NCI-H2196 treated with DMSO at 0.1 percent for 48 hours (cell line): ENCODE data around the gene SPINT3.

Source experiments
- DNase-seq: peaks from one replicate; lab custom pipeline; 2025; ENCODE audit not compliant: unreplicated experiment; lab: John Stamatoyannopoulos, UW

Gene SPINT3

DNA sequence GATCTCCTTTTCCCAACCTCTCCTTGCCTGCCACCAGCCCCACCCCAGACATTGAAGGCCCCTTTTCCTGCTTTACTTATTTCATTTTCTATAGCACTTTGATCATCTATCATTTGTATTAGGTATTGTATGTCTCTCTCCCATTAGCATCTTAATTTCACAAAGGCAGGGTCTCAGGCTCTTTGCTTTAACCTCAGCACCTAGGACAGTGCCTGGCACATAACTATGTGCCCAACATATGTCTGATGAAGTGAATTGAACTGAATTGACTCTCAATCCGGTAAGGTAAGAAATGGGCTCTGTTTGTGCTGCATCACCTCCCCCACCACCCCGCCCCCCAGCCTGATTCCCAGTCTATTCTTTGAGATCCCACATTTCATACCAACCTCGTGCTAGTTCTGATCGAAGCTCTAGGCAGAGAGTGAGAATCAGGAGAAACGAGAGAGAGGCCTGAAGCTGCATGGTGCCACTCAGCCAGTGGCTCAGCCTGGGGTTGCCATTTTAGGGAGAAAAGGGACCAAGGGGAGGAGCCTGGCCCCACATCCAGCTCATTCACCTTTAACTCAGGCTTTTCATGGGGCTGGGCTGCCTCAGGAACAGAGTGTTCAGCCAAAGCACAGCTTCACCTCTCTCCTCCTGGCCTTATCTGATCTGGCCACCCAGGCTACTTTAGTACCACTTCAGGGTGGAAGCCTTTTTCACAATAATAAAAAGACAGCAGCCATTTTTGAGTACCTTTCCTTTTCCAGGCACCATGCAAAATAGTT, at the start of gene SPINT3:
Gene SPINT3 (minus strand): TSS at position 476 of the 767 bp plus-strand sequence. CDS start 14 bp downstream, at position 462.
- no peak for DNase-seq

- DNase-seq: no peak
Observed at GRCh38 chr20:45564760-45565276, 49.4 kb upstream of the SPINT3 start.

GRCh38 chr20:45555198-45555597, 39.8 kb upstream of the SPINT3 start:
- DNase-seq: no peak

- no peak for DNase-seq
Observed at GRCh38 chr20:45552456-45552855, 37.0 kb upstream of the SPINT3 start.

DNA sequence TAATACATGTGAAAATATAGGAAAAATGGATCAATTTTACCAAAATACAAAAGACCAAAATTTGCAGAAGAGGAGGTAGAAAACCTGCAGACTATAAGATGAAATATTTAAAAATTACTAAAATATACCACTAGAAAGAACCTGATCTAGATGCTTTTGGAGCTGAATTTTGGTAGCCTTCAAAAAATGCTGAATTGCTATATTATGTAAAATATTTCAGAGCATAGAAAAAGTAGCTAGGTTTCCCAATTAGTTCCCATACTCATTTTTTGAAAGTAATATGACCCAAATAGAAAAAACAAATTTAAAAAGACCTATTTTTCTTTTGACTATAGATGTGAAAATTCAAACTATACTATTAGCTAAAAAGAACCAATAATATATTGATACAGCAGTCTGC, 35.3 kb upstream of the SPINT3 start:
- no peak for DNase-seq

DNA sequence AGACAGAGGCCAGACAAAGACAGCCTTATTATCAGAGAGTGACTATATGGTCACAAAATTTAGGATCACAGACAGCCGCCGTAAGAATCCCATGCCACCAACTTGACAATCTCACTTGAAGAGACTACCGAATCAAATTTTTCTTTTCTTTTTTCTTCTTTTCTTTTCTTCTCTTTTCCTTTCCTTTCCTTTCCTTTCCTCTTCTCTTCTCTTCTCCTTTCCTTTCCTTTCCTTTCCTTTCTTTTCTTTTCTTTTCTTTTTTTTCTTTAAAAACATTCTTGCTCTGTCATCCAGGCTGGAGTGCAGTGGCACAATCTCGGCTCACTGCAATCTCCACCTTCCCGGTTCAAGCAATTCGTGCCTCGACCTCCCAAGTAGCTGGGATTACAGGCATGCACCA, 33.0 kb upstream of the SPINT3 start:
- no peak for DNase-seq

DNA sequence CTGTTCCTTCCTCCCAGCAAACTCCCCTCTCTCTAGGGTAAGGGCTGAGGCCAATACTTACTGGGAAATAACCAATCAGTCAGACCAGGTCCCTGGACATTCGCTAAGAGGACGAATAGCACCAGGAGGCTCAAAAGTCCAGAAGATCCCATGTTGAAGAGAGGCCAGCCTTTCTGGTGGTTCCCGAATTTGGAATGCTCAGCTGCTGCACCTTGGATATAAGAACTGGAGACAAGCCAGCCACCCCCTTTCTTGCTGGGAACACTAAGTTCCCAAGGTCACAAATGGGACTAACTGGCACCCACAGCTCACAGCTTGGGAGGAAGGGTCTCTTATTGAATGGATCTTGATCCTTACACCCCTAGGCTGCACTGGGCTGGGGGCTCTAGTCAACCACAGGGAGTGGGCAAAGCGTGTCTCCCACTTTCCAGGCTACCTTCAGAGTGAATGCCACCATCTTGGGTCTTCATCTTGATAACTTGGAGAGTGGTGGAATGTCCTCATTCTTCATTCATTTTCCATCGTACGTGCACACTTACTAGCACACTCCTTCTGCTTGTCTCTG, 31.9 kb upstream of the SPINT3 start, which contains the start of gene EPPIN:
Gene EPPIN (minus strand): TSS at position 196 of the 565 bp plus-strand sequence. CDS start 44 bp downstream, at position 152.
- no peak for DNase-seq

GRCh38 chr20:45545754-45546453, 30.5 kb upstream of the SPINT3 start:
- no peak for DNase-seq

- DNase-seq: no peak
Observed at GRCh38 chr20:45545351-45545750, 29.9 kb upstream of the SPINT3 start.

DNA sequence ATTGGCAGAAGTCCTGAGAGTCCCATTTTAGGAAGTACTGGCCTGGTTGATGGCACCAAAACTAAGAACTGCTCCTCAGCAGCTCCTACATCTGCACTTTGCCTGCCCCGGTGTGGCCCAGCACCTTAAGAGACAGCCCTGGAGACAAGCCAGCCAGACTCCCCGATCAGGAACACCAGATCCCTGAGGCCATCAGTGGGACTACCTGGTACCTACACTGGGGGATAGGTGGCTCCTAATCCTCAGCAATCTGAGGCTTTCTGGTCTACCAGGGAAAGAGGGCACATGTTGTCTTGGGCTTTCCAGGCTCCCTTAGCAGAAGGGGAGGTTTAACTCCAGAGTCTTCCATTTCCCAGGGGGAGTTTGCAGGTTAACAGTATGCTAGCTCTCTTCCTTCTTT, 24.0 kb upstream of the SPINT3 start, which contains the start of gene WFDC6:
Gene WFDC6 (minus strand): TSS at position 101 of the 400 bp plus-strand sequence. CDS start 75 bp downstream, at position 26.
- no peak for DNase-seq

DNA sequence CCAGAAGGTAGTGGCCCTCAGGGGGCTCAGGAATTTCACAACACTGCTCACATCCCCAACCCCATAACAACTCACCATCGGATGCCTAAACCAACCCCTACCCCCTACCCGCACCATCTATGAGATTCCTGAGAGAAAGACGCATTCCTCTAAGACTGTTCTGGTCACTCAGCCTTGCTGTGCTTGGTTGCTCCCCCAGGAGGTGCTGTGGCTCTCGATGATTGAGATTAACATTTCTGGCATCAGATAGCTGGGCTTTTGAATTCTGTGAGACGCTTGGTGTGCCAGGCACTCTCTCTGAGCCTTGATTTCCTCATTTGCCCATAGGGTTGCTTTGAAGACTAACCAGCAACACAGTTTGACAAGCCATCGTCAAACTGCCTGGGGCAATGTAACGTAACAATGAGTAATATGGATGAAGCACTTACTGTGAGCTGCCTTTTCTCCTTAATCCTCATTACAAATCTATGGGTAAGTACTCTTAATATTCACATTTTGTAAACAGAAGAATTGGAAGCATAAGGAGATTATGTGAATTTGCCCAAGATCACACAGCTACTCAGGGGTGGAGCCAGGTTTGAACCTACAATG, 22.9 kb upstream of the SPINT3 start:
- no peak for DNase-seq

DNA sequence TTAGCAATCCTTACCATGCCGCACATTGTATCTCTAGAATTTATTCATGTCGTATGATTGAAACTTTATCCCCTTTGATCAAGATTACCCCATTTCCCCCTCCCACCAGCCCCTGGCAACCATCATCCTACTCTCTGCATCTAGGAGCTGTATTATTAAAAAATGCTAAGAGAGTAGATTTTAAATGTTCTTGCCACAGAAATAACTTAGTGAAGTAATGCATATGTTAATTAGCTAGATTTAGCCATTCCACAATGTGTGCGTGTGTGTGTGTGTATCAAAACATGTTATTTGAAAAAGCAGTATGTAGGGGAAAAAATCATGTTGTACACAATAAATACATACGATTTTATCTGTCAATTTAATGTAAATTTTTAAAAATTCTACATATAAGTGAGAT, 11.9 kb upstream of the SPINT3 start:
- DNase-seq: no peak

- no peak for DNase-seq
Observed at GRCh38 chr20:45523821-45524220, 8.4 kb upstream of the SPINT3 start.

GRCh38 chr20:45518282-45518681, 2.9 kb upstream of the SPINT3 start:
- DNase-seq: no peak

- no peak for DNase-seq
Observed at GRCh38 chr20:45510242-45510862, 5.1 kb downstream of the SPINT3 start.

GRCh38 chr20:45509091-45509490, 6.3 kb downstream of the SPINT3 start:
- DNase-seq: no peak

GRCh38 chr20:45508068-45508886, 7.1 kb downstream of the SPINT3 start:
- DNase-seq: no peak

- DNase-seq: no peak
Observed at GRCh38 chr20:45507011-45507820, 8.2 kb downstream of the SPINT3 start.

DNA sequence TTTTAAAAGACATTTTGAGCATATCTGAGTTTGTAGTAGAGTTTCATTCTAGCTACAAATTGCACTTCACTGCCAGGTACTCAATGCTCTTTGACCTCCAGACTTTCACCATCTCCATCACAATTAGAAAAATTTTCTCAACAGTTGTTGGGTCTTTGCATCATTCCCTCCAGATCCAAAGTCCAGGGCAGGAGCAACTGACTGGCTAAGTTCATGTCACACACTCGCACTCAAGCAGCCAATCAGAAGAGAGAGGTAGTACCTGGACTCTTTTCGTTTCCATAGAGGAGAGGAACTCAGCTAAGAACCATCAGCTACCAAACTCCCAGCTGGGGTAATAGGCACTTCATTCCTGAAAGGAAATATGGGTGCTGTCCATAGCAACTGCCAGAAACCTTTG, 9.0 kb downstream of the SPINT3 start:
- DNase-seq: no peak
